HUES64 (cell line): Measurements from ENCODE around the gene TSHZ3.

Experiments
- H3K27ac ChIP-seq: 2 replicates; pipeline ENCODE4 v1.7.0; 2013; ENCODE audit warnings: low read depth, low read length, inconsistent platforms
- H3K27me3 ChIP-seq: 2 replicates; pipeline ENCODE4 v1.6.1; 2013; ENCODE audit warnings: mild to moderate bottlenecking, low read length; ENCODE audit not compliant: insufficient read depth
- H3K36me3 ChIP-seq: 2 replicates; pipeline ENCODE4 v1.6.1; 2013; ENCODE audit warnings: mild to moderate bottlenecking, low read length; ENCODE audit not compliant: insufficient read depth
- H3K4me1 ChIP-seq: 2 replicates; pipeline ENCODE4 v1.6.1; 2013; ENCODE audit warnings: mild to moderate bottlenecking, low read length, moderate library complexity; ENCODE audit not compliant: insufficient read depth
- H3K4me3 ChIP-seq: 2 replicates; pipeline ENCODE4 v1.5.1; 2013; ENCODE audit warnings: mild to moderate bottlenecking, low read length, moderate library complexity
- H3K9ac ChIP-seq: 2 replicates; pipeline ENCODE4 v1.6.1; 2013; ENCODE audit warnings: mild to moderate bottlenecking, low read depth, low read length
- H3K9me3 ChIP-seq: 2 replicates; pipeline ENCODE4 v1.6.1; 2013; ENCODE audit warnings: low read depth, low read length; ENCODE audit not compliant: insufficient read depth
- WGBS: fragments of 150-250, 120-280 bp; methylation state at CpG from one replicate; pipeline ENCODE4 v1.1.7; 2013; ENCODE audit warnings: missing lambda C conversion rate; 5-methylcytosine and 5-hydroxymethylcytosine counted together

Gene TSHZ3

GRCh38 chr19:31347354-31347753, 1.9 kb downstream of the TSHZ3 start:
- 2% methylated on average over 3 of the region's 3 CpGs for WGBS
- Histone ChIP-seq H3K4me3 (peak overlapping the region; percentile 69; the same call in 1 of the 2 replicates), H3K36me3 (no peaks in the 10 kb centered on the region), H3K4me1 (peaks cover 26% of the 10 kb centered on the region), H3K27me3 (peaks cover 68% of the 10 kb centered on the region), H3K9me3 (no peaks in the 10 kb centered on the region), H3K9ac (no peak overlapping the region), H3K27ac (no peak overlapping the region)

- H3K4me3 ChIP-seq, result no peak overlapping the region
- peaks cover 59% of the 10 kb centered on the region for H3K27me3 ChIP-seq
- WGBS, result 83% methylated on average over 7 of the region's 8 CpGs
- no peaks in the 10 kb centered on the region for H3K36me3 ChIP-seq
- H3K9ac ChIP-seq, result no peak overlapping the region
- H3K4me1 ChIP-seq, result peaks cover 21% of the 10 kb centered on the region
- no peak overlapping the region for H3K27ac ChIP-seq
- H3K9me3 ChIP-seq, result no peaks in the 10 kb centered on the region
Measured at GRCh38 chr19:31346184-31347059, 2.8 kb downstream of the TSHZ3 start.

- 54% methylated on average over 9 of the region's 9 CpGs for WGBS
- Histone ChIP-seq H3K27me3 (peaks cover 52% of the 10 kb centered on the region), H3K4me3 (no peak overlapping the region), H3K4me1 (peaks cover 29% of the 10 kb centered on the region), H3K9ac (no peak overlapping the region), H3K27ac (no peak overlapping the region), H3K9me3 (no peaks in the 10 kb centered on the region), H3K36me3 (no peaks in the 10 kb centered on the region)
Measured at GRCh38 chr19:31344403-31344802, 4.8 kb downstream of the TSHZ3 start.

- H3K27ac ChIP-seq, result no peak overlapping the region
- H3K36me3 ChIP-seq, result no peaks in the 10 kb centered on the region
- WGBS, result 84% methylated on average over 5 of the region's 5 CpGs
- H3K4me3 ChIP-seq, result no peak overlapping the region
- no peaks in the 10 kb centered on the region for H3K9me3 ChIP-seq
- peaks cover 37% of the 10 kb centered on the region for H3K4me1 ChIP-seq
- no peak overlapping the region for H3K9ac ChIP-seq
- peaks cover 41% of the 10 kb centered on the region for H3K27me3 ChIP-seq
Measured at GRCh38 chr19:31342926-31343325, 6.3 kb downstream of the TSHZ3 start.

GRCh38 chr19:31340042-31341025, 8.9 kb downstream of the TSHZ3 start:
- Histone ChIP-seq H3K27ac (no peak overlapping the region), H3K9ac (no peak overlapping the region), H3K4me3 (no peak overlapping the region), H3K4me1 (peaks cover 26% of the 10 kb centered on the region), H3K9me3 (no peaks in the 10 kb centered on the region), H3K27me3 (peaks cover 15% of the 10 kb centered on the region), H3K36me3 (no peaks in the 10 kb centered on the region)
- WGBS, result 60% methylated on average over 13 of the region's 14 CpGs

- Histone ChIP-seq H3K9me3 (no peaks in the 10 kb centered on the region), H3K9ac (no peak overlapping the region), H3K27ac (no peak overlapping the region), H3K4me1 (peaks cover 33% of the 10 kb centered on the region), H3K36me3 (no peaks in the 10 kb centered on the region), H3K27me3 (peaks cover 6% of the 10 kb centered on the region; the same call in 1 of the 2 replicates), H3K4me3 (no peak overlapping the region)
- WGBS, result 60% methylated on average over 5 of the region's 5 CpGs
Measured at GRCh38 chr19:31339411-31339810, 9.8 kb downstream of the TSHZ3 start.

GRCh38 chr19:31338069-31338776, 11.0 kb downstream of the TSHZ3 start:
- Histone ChIP-seq H3K9ac (no peak overlapping the region), H3K4me3 (no peak overlapping the region), H3K9me3 (no peaks in the 10 kb centered on the region), H3K27me3 (no peaks in the 10 kb centered on the region), H3K36me3 (no peaks in the 10 kb centered on the region), H3K4me1 (peaks cover 34% of the 10 kb centered on the region), H3K27ac (no peak overlapping the region)
- WGBS, result 49% methylated on average over 9 of the region's 10 CpGs

GRCh38 chr19:31337008-31337914, 12.0 kb downstream of the TSHZ3 start:
- no peak overlapping the region for H3K27ac ChIP-seq
- H3K36me3 ChIP-seq, result no peaks in the 10 kb centered on the region
- no peak overlapping the region for H3K4me3 ChIP-seq
- H3K9ac ChIP-seq, result no peak overlapping the region
- WGBS, result 95% methylated on average over 7 of the region's 7 CpGs
- H3K27me3 ChIP-seq, result no peaks in the 10 kb centered on the region
- H3K4me1 ChIP-seq, result peaks cover 34% of the 10 kb centered on the region
- H3K9me3 ChIP-seq, result no peaks in the 10 kb centered on the region

- Histone ChIP-seq H3K9me3 (no peaks in the 10 kb centered on the region), H3K4me3 (no peak overlapping the region), H3K9ac (no peak overlapping the region), H3K36me3 (no peaks in the 10 kb centered on the region), H3K4me1 (peaks cover 34% of the 10 kb centered on the region), H3K27ac (no peak overlapping the region), H3K27me3 (no peaks in the 10 kb centered on the region)
- 94% methylated on average over 6 of the region's 6 CpGs for WGBS
Measured at GRCh38 chr19:31335716-31336115, 13.5 kb downstream of the TSHZ3 start.
